ENCODE results near the gene ANKRD13C. TPM values are rescaled to one million over a fixed set of nuclear protein-coding genes. Genes with fewer than 3 reads are reported as not detected.

The ANKRD13C gene
- polyA plus RNA-seq, 1 of the 3 experiments (the other 2 are of a cell fraction): 5.2 TPM

- H3F3A ChIP-seq (replicated peaks; ENCODE audit: insufficient read depth): peaks cover 24% of the 10 kb centered on the region
- DNase-seq: no peak
- H3K9ac ChIP-seq: peak overlapping the region; percentile 96
- H3K9me3 ChIP-seq: no peaks in the 10 kb centered on the region
- H3K9me2 ChIP-seq: no peaks in the 10 kb centered on the region
- peaks cover 33% of the 10 kb centered on the region for H4K20me1 ChIP-seq (ENCODE audit: insufficient read depth)
- TF ChIP-seq RXRA (IDR thresholded peaks at IDR 0.05; ENCODE audit: borderline replicate concordance, low read depth) (no peak), MAX (IDR thresholded peaks at IDR 0.05; ENCODE audit: low read depth) (no peak), PBX3 (IDR thresholded peaks at IDR 0.05) (no peak), TCF12 (IDR thresholded peaks at IDR 0.05) (no peak), TAF1 (IDR thresholded peaks at IDR 0.05; ENCODE audit: borderline replicate concordance, low read depth, low read length) (no peak)
- peak overlapping the region; percentile 78 to 80 for H3K4me3 ChIP-seq (ENCODE audit: low read depth in 2 of 2, low read length in 1 of 2)
- H3K4me1 ChIP-seq (ENCODE audit: control insufficient read depth in 1 of 2, insufficient read depth in 2 of 2, low read depth in 1 of 2, low read length in 1 of 2): peaks cover 0 to 18% of the 10 kb centered on the region in 2 experiments; a peak in 3 of 4 replicates
- CTCF ChIA-PET: interaction anchor here (0.9 to 1.1 kb wide), 3 partner anchors 14 to 35 kb away, joined by 3 read pairs; no protein-coding TSS in a partner anchor
- peak overlapping the region; percentile 93 to 94 for H3K27ac ChIP-seq (ENCODE audit: low read depth in 2 of 2, low read length in 1 of 2)
- peaks cover 35 to 40% of the 10 kb centered on the region in 2 experiments for H3K36me3 ChIP-seq (replicated peaks in 1 of 2; ENCODE audit: control insufficient read depth in 1 of 2, insufficient read depth in 2 of 2, low read length in 1 of 2)
- 52% methylated on average over 17 of the region's 17 CpGs for WGBS (ENCODE audit: low lambda C conversion rate)
- H3K4me2 ChIP-seq: peak overlapping the region; percentile 88; the same call in 1 of the 2 replicates
- H3K79me2 ChIP-seq (ENCODE audit: insufficient read depth): peaks cover 96% of the 10 kb centered on the region
- no peaks in the 10 kb centered on the region for H3K27me3 ChIP-seq (ENCODE audit: insufficient read depth)
- POLR2A ChIA-PET: interaction anchor here (0.7 to 2.0 kb wide), 8 partner anchors 11 to 190 kb away, joined by 3 to 16 read pairs (median 8); partner anchors contain the start of genes ANKRD13C, CTH and LRRC40
- H2AFZ ChIP-seq (ENCODE audit: low read depth): peak overlapping the region; percentile 88
Observed at GRCh38 chr1:70220517-70221237, 133.8 kb downstream of the ANKRD13C start.

GRCh38 chr1:70220015-70220414, 134.5 kb downstream of the ANKRD13C start:
- peak overlapping the region in 1 of 2 experiments; percentile 94; a peak in 1 of 4 replicates for H3K27ac ChIP-seq (ENCODE audit: low read depth in 2 of 2, low read length in 1 of 2)
- no peaks in the 10 kb centered on the region for H3K27me3 ChIP-seq (ENCODE audit: insufficient read depth)
- H3K9me3 ChIP-seq: no peaks in the 10 kb centered on the region
- POLR2A ChIA-PET: interaction anchor here (1.8 to 2.0 kb wide), 3 partner anchors 12 to 134 kb away, joined by 9 to 16 read pairs (median 12); partner anchors contain the start of genes ANKRD13C and LRRC40
- H3K4me2 ChIP-seq: no peak overlapping the region
- no peak overlapping the region for H3K9ac ChIP-seq
- H3K4me1 ChIP-seq (ENCODE audit: control insufficient read depth in 1 of 2, insufficient read depth in 2 of 2, low read depth in 1 of 2, low read length in 1 of 2): peaks cover 0 to 18% of the 10 kb centered on the region in 2 experiments; a peak in 3 of 4 replicates
- no peak overlapping the region for H3K4me3 ChIP-seq (ENCODE audit: low read depth in 2 of 2, low read length in 1 of 2)
- peaks cover 27% of the 10 kb centered on the region for H4K20me1 ChIP-seq (ENCODE audit: insufficient read depth)
- CTCF ChIA-PET: interaction anchor here (1.1 kb wide), 1 partner anchor 35 kb away, joined by 3 read pairs; no protein-coding TSS in a partner anchor
- H2AFZ ChIP-seq (ENCODE audit: low read depth): no peak overlapping the region
- no peak for DNase-seq
- peaks cover 29 to 35% of the 10 kb centered on the region in 2 experiments for H3K36me3 ChIP-seq (replicated peaks in 1 of 2; ENCODE audit: control insufficient read depth in 1 of 2, insufficient read depth in 2 of 2, low read length in 1 of 2)
- peaks cover 24% of the 10 kb centered on the region for H3F3A ChIP-seq (replicated peaks; ENCODE audit: insufficient read depth)
- H3K79me2 ChIP-seq (ENCODE audit: insufficient read depth): peaks cover 96% of the 10 kb centered on the region
- WGBS (ENCODE audit: low lambda C conversion rate): 70% methylated on average over 2 of the region's 2 CpGs
- no peaks in the 10 kb centered on the region for H3K9me2 ChIP-seq
- TF ChIP-seq RFX5 (IDR thresholded peaks at IDR 0.05; ENCODE audit: low read length) (no peak), SMC3 (IDR thresholded peaks at IDR 0.05; ENCODE audit: low read depth, low read length) (no peak), YY1 (IDR thresholded peaks at IDR 0.05; ENCODE audit: low read depth) (no peak), RAD21 (IDR thresholded peaks at IDR 0.05; ENCODE audit: low read length) (no peak), NRF1 (IDR thresholded peaks at IDR 0.05; ENCODE audit: low read depth, low read length) (no peak), USF2 (IDR thresholded peaks at IDR 0.05; ENCODE audit: borderline replicate concordance, low read depth, low read length) (no peak), RXRA (IDR thresholded peaks at IDR 0.05; ENCODE audit: borderline replicate concordance, low read depth) (no peak), FOXM1 (IDR thresholded peaks at IDR 0.05; ENCODE audit: low read depth) (no peak), IRF3 (IDR thresholded peaks at IDR 0.05; ENCODE audit: low read depth, low read length) (no peak), MXI1 (IDR thresholded peaks at IDR 0.05; ENCODE audit: low read depth, low read length) (no peak), GABPA (IDR thresholded peaks at IDR 0.05; ENCODE audit: low read depth) (no peak), ELF1 (IDR thresholded peaks at IDR 0.05) (no peak), PBX3 (IDR thresholded peaks at IDR 0.05) (no peak), TAF1 (IDR thresholded peaks at IDR 0.05; ENCODE audit: borderline replicate concordance, low read depth, low read length) (no peak), ZBTB33 (IDR thresholded peaks at IDR 0.05; ENCODE audit: borderline replicate concordance, low read depth) (no peak), CHD2 (IDR thresholded peaks at IDR 0.05; ENCODE audit: low read length, partially characterized antibody) (no peak), RCOR1 (IDR thresholded peaks at IDR 0.05; ENCODE audit: low read length) (no peak)
